ENCODE data around the gene ARID3A. TPM values are rescaled to one million over a fixed set of nuclear protein-coding genes. Genes with fewer than 3 reads are reported as not detected.

Gene ARID3A
- total and polyA plus RNA-seq, 2 donors (not counting 3 experiments of a cell fraction or from before 2014, with no cell fraction given): 5.4 to 13.2 TPM

DNA sequence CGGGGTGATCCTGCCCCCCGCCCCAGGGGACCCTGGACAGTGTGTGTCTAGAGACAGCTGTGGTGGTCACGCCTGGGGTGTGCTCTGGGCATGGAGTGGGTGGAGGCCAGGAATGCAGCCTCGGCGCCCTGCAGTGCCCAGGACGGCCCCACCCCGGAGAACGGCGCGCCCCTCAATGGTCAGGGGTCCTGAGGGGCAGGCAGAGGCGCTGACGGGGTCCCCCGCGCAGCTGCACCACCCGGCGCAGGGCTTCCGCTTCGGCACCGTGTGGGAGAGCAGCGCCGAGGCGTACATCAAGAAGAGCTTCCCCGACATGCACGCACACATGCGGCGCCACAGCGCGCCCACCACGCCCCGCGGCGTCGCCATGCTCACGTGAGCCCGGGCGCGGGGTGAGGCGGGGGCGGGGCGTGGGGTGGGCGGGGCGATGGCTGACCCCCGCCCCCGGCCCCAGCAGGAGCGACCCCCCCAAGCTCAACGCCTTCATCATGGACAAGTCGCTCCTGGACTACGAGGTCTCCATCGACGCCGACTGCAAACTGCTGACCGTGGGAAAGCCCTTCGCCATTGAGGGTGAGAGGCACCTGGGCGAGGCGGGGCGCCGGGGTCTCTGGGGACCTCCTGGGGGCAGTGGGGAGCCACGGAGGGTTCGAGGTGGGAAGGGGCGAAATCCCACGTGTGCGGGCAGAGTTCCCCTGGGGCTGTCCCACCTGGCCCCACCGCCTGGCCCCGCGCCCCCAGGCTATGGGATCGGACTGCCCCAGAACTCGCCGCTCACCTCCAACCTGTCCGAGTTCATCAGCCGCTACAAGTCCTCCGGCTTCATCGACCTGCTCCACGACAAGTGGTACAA lies 81.8 kb downstream of the ARID3A start:
- intact Hi-C loops (cut with micrococcal nuclease) (no loop called here), dilution Hi-C loops (cut with MboI; ENCODE audit: extremely low pct_ligation_motif_present, low sequenced_read_pairs) (no loop called here)
- Histone ChIP-seq H3K4me3 (replicated peaks in 1 of 3; ENCODE audit: insufficient read depth in 1 of 3, low read depth in 1 of 3, low read length in 3 of 3) (no peak overlapping the region), H3K27me3 (ENCODE audit: control insufficient read depth in 2 of 2, insufficient read depth in 2 of 2, low read length in 2 of 2) (no peaks in the 10 kb centered on the region), H3K9me1 (replicated peaks; ENCODE audit: control insufficient read depth, extremely low read depth, insufficient read depth, low read length) (no peaks in the 10 kb centered on the region), H3K4me1 (ENCODE audit: control insufficient read depth, extremely low read depth, insufficient read depth, low read length) (no peaks in the 10 kb centered on the region), H3K79me2 (ENCODE audit: control insufficient read depth, insufficient read depth, low read length) (no peaks in the 10 kb centered on the region), H3K9me3 (replicated peaks; ENCODE audit: control insufficient read depth, insufficient read depth, low read length) (no peaks in the 10 kb centered on the region), H3K9ac (replicated peaks; ENCODE audit: extremely low read depth, insufficient read depth, low read length) (no peak overlapping the region), H3K4me2 (ENCODE audit: insufficient read depth, low read length) (no peak overlapping the region), H3K27ac (ENCODE audit: insufficient read depth, low read depth, low read length) (no peak overlapping the region), H3K36me3 (ENCODE audit: control insufficient read depth in 2 of 2, extremely low read depth in 1 of 2, insufficient read depth in 2 of 2, low read length in 2 of 2) (peaks cover 5 to 9% of the 10 kb centered on the region in 2 experiments), H4K20me1 (replicated peaks; ENCODE audit: control insufficient read depth, extremely low read depth, insufficient read depth, low read length) (no peaks in the 10 kb centered on the region), H2AFZ (ENCODE audit: low read depth, low read length) (no peak overlapping the region)
- no peak for DNase-seq (ENCODE audit: low read depth, low spot score)
- TF ChIP-seq CTCF (IDR thresholded peaks at IDR 0.05; ENCODE audit: extremely low read depth in 1 of 2, insufficient read depth in 1 of 2, low read depth in 1 of 2, low read length in 2 of 2) (no peak), POLR2AphosphoS5 (IDR thresholded peaks at IDR 0.05; ENCODE audit: insufficient read depth, low read depth, low read length) (no peak), EZH2 (IDR thresholded peaks at IDR 0.05; ENCODE audit: borderline replicate concordance, low read depth, low read length, severe bottlenecking) (no peak), FOS (IDR thresholded peaks at IDR 0.05; ENCODE audit: borderline replicate concordance, insufficient read depth, low read length) (no peak), GATA2 (IDR thresholded peaks at IDR 0.05; ENCODE audit: insufficient read depth, insufficient read length, low read depth, low read length) (no peak), POLR2A (IDR thresholded peaks at IDR 0.05; ENCODE audit: low read depth, low read length) (no peak), MAX (IDR thresholded peaks at IDR 0.05; ENCODE audit: insufficient read depth, insufficient read length) (no peak), MYC (IDR thresholded peaks at IDR 0.05; ENCODE audit: low read depth, low read length) (no peak), JUN (IDR thresholded peaks at IDR 0.05; ENCODE audit: borderline replicate concordance, insufficient read depth, insufficient read length, low read depth) (no peak)
- POLR2A ChIA-PET: interaction anchor here (0.6 kb wide), 1 partner anchor 16 kb away, joined by 4 read pairs; no protein-coding TSS in a partner anchor
- CTCF ChIA-PET: no interaction called here
- FAIRE-seq: no peak
- no TSS peak for BruUV-seq (replicated peaks)
